Hepatocyte (in vitro differentiated cells): Measurements from ENCODE around the gene CDC7. TPM values are rescaled to one million over a fixed set of nuclear protein-coding genes. Genes with fewer than 3 reads are reported as not detected.

ENCODE experiments used
- DNase-seq: peaks from one replicate; pipeline ENCODE4 v3.0.0-alpha.2; 2016; ENCODE audit warnings: low spot score
- H2AFZ ChIP-seq: fragments of 200-600 bp; sonication (generic); 2 replicates; pipeline ENCODE4 v1.6.0; 2016; ENCODE audit warnings: antibody characterized with exemption, mild to moderate bottlenecking
- H3K27ac ChIP-seq: fragments of 200-600 bp; sonication (generic); 2 replicates; pipeline ENCODE4 v1.5.1; 2016; ENCODE audit warnings: mild to moderate bottlenecking
- H3K27me3 ChIP-seq: fragments of 200-600 bp; sonication (generic); 2 replicates; pipeline ENCODE4 v1.6.1; 2016
- H3K36me3 ChIP-seq: fragments of 200-600 bp; sonication (generic); replicated peaks from 2 replicates; pipeline ENCODE4 v1.5.1; 2016; ENCODE audit warnings: low read depth; ENCODE audit not compliant: insufficient read depth
- H3K4me1 ChIP-seq: fragments of 200-600 bp; sonication (generic); 2 replicates; pipeline ENCODE4 v1.5.1; 2016; ENCODE audit warnings: mild to moderate bottlenecking, moderate library complexity; ENCODE audit not compliant: insufficient read depth
- H3K4me2 ChIP-seq: fragments of 200-600 bp; sonication (generic); 2 replicates; pipeline ENCODE4 v1.6.0; 2016
- H3K4me3 ChIP-seq: fragments of 200-600 bp; sonication (generic); 2 replicates; pipeline ENCODE4 v1.5.1; 2016; ENCODE audit warnings: mild to moderate bottlenecking
- H3K79me2 ChIP-seq: fragments of 200-600 bp; sonication (generic); 2 replicates; pipeline ENCODE4 v1.6.0; 2017; ENCODE audit warnings: mild to moderate bottlenecking
- H3K9me2 ChIP-seq: fragments of 200-600 bp; sonication (generic); replicated peaks from 2 replicates; pipeline ENCODE4 v1.6.0; 2017; ENCODE audit warnings: mild to moderate bottlenecking; ENCODE audit not compliant: insufficient read depth
- H3K9me3 ChIP-seq: fragments of 200-600 bp; sonication (generic); 2 replicates; pipeline ENCODE4 v1.5.1; 2016; ENCODE audit warnings: low read depth, mild to moderate bottlenecking
- H4K20me1 ChIP-seq: fragments of 200-600 bp; sonication (generic); 2 replicates; pipeline ENCODE4 v1.6.0; 2016; ENCODE audit warnings: mild to moderate bottlenecking; ENCODE audit not compliant: insufficient read depth, poor library complexity, severe bottlenecking
- EZH2 ChIP-seq: fragments of 200-600 bp; sonication (generic); IDR thresholded peaks from 2 replicates; pipeline ENCODE4 v1.6.1; 2016; ENCODE audit warnings: antibody characterized with exemption, mild to moderate bottlenecking, borderline replicate concordance
- EZH2phosphoT487 ChIP-seq: fragments of 200-600 bp; sonication (generic); IDR thresholded peaks from one replicate; pipeline ENCODE4 v1.6.1; 2018; ENCODE audit warnings: antibody characterized with exemption, mild to moderate bottlenecking, low read depth, moderate library complexity; ENCODE audit not compliant: unreplicated experiment, severe bottlenecking
- WGBS: methylation state at CpG from one replicate; pipeline ENCODE4 v1.1.6; 2016; ENCODE audit warnings: low lambda C conversion rate; ENCODE audit errors: missing lambda C conversion rate; 5-methylcytosine and 5-hydroxymethylcytosine counted together
- polyA plus RNA-seq: library from polyadenylated mRNA; unstranded; fragments of >200 nt; fragmentation: Nextera tagmentation; extraction: Ambion mirVana; gene quantifications from 2 replicates; pipeline ENCODE4 v1.2.1, GENCODE V29; 2016
- total RNA-seq: library from RNA; depleted of rRNA; stranded (reverse); fragments of >200 nt; gene quantifications from 2 replicates; pipeline ENCODE4 v1.2.3, GENCODE V29; 2014
- TF ChIP-seq, protein P1 (sequence below): fragments of 200-600 bp; sonication (generic); IDR thresholded peaks from 2 replicates; pipeline ENCODE4 v1.5.1; 2016; ENCODE audit warnings: antibody characterized with exemption, mild to moderate bottlenecking; ENCODE audit not compliant: poor library complexity

Gene CDC7
- total and polyA plus RNA-seq, 2 experiments from 2014 or later, result 3.9 to 8.0 TPM

DNA sequence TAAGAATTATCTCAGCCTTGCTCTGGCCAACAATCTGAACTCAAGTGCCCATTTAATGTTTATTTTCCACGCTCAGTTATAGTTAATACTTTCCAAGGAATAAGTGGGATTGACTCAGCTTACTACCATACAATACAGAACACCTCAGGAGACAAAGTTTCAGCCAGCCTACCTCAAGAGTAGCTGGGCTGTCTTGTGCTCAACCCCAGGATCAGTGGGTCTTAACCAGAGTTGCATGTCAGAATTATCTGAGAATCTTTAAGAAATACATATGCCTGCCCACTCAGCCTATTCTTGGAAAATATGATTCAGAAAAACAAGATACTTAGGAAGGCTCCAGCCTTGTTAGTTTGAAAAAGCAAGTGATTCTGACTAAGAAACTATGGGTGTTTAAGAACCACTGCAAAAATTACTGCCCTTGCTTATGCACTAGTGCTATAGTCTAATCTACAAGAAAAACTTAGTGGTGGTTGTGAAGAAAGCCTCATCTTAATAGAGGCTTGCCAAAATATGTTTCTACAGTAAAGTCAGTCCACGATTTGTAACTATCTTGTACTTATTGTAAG is 20.4 kb downstream of the CDC7 start:
- TF ChIP-seq EZH2 (no peak), EZH2phosphoT487 (no peak)
- TF ChIP-seq, protein P1, sequence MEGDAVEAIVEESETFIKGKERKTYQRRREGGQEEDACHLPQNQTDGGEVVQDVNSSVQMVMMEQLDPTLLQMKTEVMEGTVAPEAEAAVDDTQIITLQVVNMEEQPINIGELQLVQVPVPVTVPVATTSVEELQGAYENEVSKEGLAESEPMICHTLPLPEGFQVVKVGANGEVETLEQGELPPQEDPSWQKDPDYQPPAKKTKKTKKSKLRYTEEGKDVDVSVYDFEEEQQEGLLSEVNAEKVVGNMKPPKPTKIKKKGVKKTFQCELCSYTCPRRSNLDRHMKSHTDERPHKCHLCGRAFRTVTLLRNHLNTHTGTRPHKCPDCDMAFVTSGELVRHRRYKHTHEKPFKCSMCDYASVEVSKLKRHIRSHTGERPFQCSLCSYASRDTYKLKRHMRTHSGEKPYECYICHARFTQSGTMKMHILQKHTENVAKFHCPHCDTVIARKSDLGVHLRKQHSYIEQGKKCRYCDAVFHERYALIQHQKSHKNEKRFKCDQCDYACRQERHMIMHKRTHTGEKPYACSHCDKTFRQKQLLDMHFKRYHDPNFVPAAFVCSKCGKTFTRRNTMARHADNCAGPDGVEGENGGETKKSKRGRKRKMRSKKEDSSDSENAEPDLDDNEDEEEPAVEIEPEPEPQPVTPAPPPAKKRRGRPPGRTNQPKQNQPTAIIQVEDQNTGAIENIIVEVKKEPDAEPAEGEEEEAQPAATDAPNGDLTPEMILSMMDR, result no peak
- H3K27ac ChIP-seq, result no peak overlapping the region
- no peak overlapping the region for H2AFZ ChIP-seq
- no peak overlapping the region for H3K4me2 ChIP-seq
- H3K9me2 ChIP-seq, result no peaks in the 10 kb centered on the region
- no peaks in the 10 kb centered on the region for H4K20me1 ChIP-seq
- no peak overlapping the region for H3K4me3 ChIP-seq
- no peaks in the 10 kb centered on the region for H3K9me3 ChIP-seq
- DNase-seq, result no peak
- no peaks in the 10 kb centered on the region for H3K36me3 ChIP-seq
- WGBS, result 91% methylated on average over 2 of the region's 2 CpGs
- H3K79me2 ChIP-seq, result no peaks in the 10 kb centered on the region
- no peaks in the 10 kb centered on the region for H3K27me3 ChIP-seq
- peaks cover 8% of the 10 kb centered on the region for H3K4me1 ChIP-seq

DNA sequence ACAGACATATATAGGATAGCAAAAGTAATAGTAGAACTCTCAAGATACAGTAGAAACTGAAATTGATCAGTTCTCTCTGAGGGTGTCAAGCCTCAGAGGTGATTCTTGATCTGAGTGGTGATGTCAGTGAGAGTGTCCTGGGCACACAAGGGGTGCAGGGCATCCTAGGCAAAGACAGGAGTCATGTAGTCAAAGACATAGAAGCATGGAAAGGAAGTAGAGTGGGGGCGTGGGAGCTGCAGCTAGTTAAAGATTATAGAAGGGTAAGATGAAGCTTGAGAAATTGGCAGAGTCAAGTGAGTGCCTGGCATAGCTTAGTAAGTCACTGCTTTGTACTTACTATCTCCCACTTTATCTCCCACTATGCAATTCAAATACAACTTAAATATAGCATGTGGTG is 22.8 kb downstream of the CDC7 start:
- Histone ChIP-seq H3K36me3 (no peaks in the 10 kb centered on the region), H3K27me3 (no peaks in the 10 kb centered on the region), H3K4me1 (peaks cover 15% of the 10 kb centered on the region), H4K20me1 (no peaks in the 10 kb centered on the region), H3K9me2 (no peaks in the 10 kb centered on the region), H3K79me2 (no peaks in the 10 kb centered on the region), H3K4me3 (no peak overlapping the region), H3K27ac (no peak overlapping the region), H3K9me3 (no peaks in the 10 kb centered on the region), H2AFZ (no peak overlapping the region), H3K4me2 (no peak overlapping the region)
- TF ChIP-seq, protein P1, result no peak
- TF ChIP-seq EZH2phosphoT487 (no peak), EZH2 (no peak)
- no peak for DNase-seq
- WGBS, result 44% methylated on average over 1 of the region's 1 CpG

DNA sequence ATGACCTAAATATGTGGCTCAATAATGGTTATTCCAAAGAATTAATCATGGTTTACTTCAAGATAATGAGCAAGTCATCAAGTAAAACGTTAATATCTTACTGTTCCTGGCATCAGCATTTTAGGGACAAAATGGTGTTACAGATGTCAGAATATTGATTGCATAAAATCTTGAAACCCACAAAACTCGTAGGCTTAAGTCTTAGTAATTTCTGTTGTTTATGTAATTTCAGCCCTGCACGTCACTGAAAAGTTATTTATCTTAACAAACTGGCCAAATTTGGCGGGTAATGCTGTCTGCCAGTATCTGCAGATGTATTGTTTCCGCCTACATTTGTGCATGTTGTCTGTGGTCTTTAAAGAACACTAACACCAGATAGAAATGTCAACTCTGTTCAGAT is 25.8 kb downstream of the CDC7 start:
- Histone ChIP-seq H3K4me3 (no peak overlapping the region), H3K27ac (peak overlapping the region; percentile 20), H4K20me1 (no peaks in the 10 kb centered on the region), H3K4me1 (peaks cover 15% of the 10 kb centered on the region), H3K36me3 (no peaks in the 10 kb centered on the region), H3K9me3 (no peaks in the 10 kb centered on the region), H3K79me2 (no peaks in the 10 kb centered on the region), H2AFZ (no peak overlapping the region), H3K27me3 (no peaks in the 10 kb centered on the region), H3K4me2 (no peak overlapping the region), H3K9me2 (no peaks in the 10 kb centered on the region)
- DNase-seq, result no peak
- WGBS, result 47% methylated on average over 5 of the region's 5 CpGs
- TF ChIP-seq EZH2phosphoT487 (no peak), EZH2 (no peak)
- TF ChIP-seq, protein P1, result no peak
